Activated CD4-positive, alpha-beta T cell treated with anti-CD3 and anti-CD28 coated beads for 48 hours (primary cell): Measurements from ENCODE around the gene EFCAB12.
"Not testable (repeated sequence)": the region's sequence is repeated elsewhere in the genome, so short reads cannot be mapped to it uniquely, and the experiment has no call there.

ENCODE experiments used
- DNase-seq: peaks from one replicate; pipeline ENCODE4 v3.0.0-alpha.2; 2020

EFCAB12 gene

GRCh38 chr3:129363356-129363755 is 65.1 kb downstream of the EFCAB12 start:
- DNase-seq, result not testable (repeated sequence)

GRCh38 chr3:129360705-129361460 is 67.6 kb downstream of the EFCAB12 start:
- DNase-seq, result no peak

- DNase-seq, result no peak
Measured at GRCh38 chr3:129360171-129360611, 68.2 kb downstream of the EFCAB12 start.

GRCh38 chr3:129358772-129359371 is 69.6 kb downstream of the EFCAB12 start:
- no peak for DNase-seq

DNA sequence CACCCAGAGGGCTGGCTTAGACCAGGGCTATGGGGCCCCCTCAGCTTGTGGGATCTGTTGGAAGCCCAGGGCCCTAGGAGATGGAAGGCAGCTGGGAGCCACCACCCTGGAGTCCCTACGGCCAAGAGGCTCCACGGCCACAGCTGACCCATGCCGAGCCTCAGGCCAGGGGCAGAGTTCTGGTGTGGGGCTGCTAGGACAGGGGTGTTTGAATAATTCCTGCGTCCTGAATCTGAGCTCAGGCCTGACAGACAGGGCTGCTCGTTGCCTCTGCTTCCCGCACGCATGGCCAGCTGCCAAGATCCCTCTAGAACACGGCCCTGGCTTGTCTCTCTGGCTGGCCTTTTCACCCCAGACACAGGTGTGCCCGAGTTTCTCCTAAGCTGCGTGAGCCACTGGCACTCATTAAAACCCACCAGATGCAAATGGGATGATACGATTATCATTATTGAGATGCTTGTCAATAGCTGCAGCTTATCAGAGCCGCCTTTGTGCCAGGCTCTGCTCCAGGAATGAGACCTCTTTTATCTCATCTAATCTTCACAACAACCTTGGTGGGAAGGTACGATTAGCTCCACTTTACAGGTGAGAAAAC is 70.2 kb downstream of the EFCAB12 start:
- no peak for DNase-seq

GRCh38 chr3:129357616-129358015 is 70.8 kb downstream of the EFCAB12 start:
- DNase-seq, result no peak

DNA sequence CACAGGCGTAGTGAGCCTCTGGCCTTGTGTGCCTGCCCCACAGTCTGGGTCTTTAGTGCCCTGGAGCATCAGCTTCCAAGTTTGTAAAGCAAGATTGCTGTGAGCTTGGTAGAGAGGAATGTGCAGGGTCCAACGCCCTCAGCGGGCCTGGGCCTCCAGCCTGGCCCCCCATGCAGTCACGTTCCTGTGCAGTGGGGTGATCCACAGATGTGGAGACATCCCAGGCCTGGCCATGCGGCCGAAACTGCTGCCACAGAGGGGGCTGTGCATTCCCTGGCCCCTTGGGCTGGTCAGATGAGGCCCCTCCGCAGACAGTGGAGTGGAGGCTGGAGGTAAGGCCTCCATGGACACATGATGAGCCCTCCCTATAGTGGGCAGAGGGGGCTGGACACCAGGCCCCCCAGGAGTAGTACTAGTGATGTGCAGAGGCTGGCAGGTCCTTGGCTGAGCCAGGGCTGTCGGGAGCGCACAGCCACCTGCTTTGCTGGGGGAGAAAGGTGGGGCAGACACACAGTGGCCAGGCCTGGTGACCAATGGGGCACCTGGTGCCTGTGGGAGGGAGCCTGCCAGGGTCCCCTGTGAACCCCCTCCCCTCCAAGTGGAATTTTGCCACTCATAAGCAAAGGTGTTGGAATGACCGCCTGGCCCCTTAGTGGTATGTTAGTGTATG is 71.5 kb downstream of the EFCAB12 start:
- DNase-seq, result no peak

DNA sequence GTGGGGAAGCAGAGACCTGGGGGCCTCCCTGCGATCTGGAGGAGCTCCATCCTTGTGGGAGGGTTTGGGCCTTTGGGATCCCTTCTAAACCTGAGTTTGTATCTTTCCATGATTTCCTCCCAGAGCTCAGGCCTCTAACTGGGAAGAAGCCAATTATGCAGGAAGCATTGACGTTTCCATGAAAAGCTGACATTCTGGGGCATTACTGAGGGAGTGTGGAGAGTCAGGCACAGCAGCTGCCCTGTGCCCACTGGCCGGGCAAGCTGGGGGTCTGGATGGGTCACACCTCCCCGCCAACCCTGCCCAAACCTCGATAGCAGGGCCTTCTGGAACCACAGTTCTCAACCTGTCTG is 74.9 kb downstream of the EFCAB12 start:
- no peak for DNase-seq

DNA sequence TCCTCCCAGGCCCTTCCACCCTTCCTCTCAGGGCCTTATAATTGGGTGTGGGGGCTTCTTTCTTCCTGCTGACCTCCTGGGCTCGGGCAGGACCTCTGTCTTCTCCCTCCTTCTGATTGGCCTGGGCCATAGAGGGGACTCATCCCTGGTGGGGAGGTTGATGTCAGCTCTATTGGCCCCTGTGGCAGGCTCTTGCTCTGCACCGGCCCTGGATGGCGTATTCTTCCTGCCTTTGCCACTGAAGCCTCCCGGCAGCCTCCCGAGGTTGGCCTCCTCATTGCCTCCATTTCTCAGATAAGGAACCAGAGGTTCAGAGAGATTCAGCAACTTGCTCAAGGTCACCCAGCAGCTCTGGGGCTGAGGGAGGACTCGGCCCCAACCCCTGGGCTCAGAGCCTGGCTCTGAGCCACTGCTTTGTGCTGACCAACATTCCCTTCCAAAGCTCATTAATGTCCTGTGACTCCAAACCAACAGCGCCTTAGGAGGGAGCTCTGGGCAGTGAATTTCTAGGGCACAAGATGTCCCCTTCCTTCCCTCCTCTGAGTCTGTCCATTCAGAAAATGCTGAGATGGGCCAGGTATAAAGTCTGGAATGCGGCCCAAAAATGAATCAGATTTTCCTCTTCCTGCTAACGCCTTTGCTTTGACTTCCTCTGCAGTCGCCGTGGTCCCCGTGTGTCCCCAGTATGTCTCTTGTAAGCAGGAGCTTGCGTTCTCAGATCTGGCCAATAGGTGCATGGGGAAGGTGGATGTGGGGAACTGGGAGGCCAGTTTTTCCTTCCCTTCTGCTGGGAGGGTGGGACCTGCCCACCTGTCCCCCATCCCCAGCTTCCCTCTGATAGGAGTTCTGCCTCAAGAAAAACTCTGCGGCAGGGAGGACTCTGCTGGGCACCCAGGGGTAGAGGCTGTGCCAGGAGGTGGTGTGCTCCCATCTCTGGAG is 75.5 kb downstream of the EFCAB12 start:
- DNase-seq, result no peak

DNA sequence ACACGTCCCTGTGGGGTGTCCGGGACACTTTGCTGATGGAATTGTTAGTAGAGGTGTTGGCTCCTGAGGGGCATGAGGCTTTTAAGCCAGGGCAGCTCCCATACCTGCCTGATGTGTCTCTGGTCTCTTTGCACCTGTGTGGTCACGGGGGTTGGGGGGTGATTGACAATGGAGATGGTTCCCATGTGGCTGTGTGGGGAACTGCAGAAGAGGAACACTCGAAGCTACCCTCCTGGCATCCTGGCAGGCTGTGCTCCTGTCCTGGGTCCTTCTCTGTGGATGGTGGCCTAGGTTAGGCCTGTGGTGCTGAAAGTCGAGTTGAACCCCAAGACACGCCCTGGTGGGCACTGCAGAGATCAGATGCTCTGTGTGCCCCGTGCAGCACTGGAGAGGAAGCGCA is 76.4 kb downstream of the EFCAB12 start:
- no peak for DNase-seq
